ENCODE results near the gene ZNF304. TPM values are rescaled to one million over a fixed set of nuclear protein-coding genes. Genes with fewer than 3 reads are reported as not detected.

Gene ZNF304
- total and polyA plus RNA-seq, 8 donors, result 7.7 to 19.0 (median 16.4) TPM

DNA sequence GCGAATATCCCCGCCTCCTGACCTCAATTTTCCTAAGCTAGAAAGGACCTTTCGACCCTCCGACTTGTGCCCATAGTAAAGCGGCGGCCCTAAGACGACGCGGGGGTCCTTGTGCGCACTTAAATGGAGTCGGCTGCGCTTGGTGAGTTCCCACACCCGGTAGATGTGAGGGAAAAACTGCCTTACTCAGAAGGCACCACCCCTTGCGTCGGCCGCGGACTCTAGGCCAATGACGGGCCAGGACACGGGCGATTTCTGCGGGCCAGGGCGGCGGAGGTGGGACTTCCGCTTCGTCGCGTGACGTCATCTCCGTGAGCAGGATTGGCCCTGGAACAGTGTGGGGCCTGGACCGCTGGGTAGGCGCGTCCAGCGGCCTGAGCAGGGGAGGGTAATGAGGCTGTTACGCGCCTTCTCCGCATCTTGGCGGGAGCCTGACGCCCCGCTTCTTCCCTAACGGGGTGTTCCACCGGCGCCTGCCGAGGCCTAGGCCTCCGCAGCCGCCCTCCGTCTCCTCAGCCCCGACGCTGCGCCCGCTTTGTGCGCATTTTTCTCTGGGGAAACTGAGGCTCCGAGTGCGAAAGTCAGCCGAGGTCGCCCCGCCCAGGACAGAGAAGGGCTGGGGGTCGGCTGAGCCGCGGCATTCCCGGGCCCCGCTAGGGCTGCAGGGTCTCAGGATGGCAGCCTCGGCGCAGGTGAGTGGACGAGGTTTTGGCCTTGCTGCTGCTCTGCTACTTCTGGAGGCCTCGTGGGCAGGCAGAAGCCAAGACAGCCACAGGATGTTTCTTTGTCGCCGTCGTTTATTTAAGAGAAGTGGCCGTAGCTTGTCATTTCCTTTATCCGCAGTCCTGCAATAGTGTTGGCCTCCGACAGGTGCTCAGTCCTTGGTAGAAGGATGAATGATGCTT, 30.6 kb upstream of the ZNF304 start, which contains the start of gene ZNF543:
Gene ZNF543 (plus strand): TSS at position 293 of the 905 bp plus-strand sequence. CDS start 382 bp downstream, at position 675.
- H3K27ac ChIP-seq, result peak within 1 kb of the TSS; percentile 83 to 84
- H3K27me3 ChIP-seq, result peaks cover 9 to 34% of the 10 kb centered on the region in 2 donors
- intact Hi-C loops (cut with DNase I), result no loop called here
- DNase-seq (peak; percentile 96 to 98 (median 97)), ATAC-seq (peak; percentile 100)
- peaks cover 0 to 3% of the 10 kb centered on the region in 2 donors for H3K9me3 ChIP-seq
- TF ChIP-seq, protein P1, sequence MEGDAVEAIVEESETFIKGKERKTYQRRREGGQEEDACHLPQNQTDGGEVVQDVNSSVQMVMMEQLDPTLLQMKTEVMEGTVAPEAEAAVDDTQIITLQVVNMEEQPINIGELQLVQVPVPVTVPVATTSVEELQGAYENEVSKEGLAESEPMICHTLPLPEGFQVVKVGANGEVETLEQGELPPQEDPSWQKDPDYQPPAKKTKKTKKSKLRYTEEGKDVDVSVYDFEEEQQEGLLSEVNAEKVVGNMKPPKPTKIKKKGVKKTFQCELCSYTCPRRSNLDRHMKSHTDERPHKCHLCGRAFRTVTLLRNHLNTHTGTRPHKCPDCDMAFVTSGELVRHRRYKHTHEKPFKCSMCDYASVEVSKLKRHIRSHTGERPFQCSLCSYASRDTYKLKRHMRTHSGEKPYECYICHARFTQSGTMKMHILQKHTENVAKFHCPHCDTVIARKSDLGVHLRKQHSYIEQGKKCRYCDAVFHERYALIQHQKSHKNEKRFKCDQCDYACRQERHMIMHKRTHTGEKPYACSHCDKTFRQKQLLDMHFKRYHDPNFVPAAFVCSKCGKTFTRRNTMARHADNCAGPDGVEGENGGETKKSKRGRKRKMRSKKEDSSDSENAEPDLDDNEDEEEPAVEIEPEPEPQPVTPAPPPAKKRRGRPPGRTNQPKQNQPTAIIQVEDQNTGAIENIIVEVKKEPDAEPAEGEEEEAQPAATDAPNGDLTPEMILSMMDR (IDR thresholded peaks at IDR 0.05), result no peak
- H3K4me3 ChIP-seq, result peak within 1 kb of the TSS; percentile 78 to 94
- H3K36me3 ChIP-seq, result peaks cover 6 to 23% of the 10 kb centered on the region in 2 donors
- H3K4me1 ChIP-seq, result peaks cover 9 to 19% of the 10 kb centered on the region in 2 donors

DNA sequence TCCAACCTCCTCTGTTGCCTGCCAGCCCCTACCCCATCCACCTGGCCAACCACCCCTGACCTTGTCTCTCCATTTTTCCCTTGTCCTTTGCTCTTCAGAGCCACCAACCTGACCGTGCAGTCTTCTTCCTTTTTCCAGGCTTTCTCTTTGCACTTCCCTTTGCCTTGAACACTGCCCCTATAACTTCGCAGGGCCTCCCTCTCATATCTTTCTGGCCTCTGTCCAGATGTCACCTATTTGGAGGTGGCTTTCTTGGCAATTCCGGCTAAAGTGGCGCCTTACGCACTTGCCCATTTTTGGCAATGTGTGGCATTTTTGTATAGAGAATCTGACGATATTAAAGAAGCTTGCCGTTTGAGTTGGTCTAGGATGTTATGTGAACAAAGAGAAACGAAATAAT, 30.0 kb upstream of the ZNF304 start:
- Histone ChIP-seq H3K36me3 (peaks cover 6 to 30% of the 10 kb centered on the region in 2 donors), H3K4me1 (peaks cover 9 to 19% of the 10 kb centered on the region in 2 donors), H3K9me3 (peaks cover 0 to 3% of the 10 kb centered on the region in 2 donors), H3K27ac (peak overlapping the region in 1 of 2 donors; percentile 84), H3K27me3 (peaks cover 9 to 27% of the 10 kb centered on the region in 2 donors), H3K4me3 (peak overlapping the region; percentile 78 to 94)
- intact Hi-C loops (cut with DNase I), result no loop called here
- ATAC-seq, result no peak
- DNase-seq, result no peak
- TF ChIP-seq, protein P1 (IDR thresholded peaks at IDR 0.05), result no peak

DNA sequence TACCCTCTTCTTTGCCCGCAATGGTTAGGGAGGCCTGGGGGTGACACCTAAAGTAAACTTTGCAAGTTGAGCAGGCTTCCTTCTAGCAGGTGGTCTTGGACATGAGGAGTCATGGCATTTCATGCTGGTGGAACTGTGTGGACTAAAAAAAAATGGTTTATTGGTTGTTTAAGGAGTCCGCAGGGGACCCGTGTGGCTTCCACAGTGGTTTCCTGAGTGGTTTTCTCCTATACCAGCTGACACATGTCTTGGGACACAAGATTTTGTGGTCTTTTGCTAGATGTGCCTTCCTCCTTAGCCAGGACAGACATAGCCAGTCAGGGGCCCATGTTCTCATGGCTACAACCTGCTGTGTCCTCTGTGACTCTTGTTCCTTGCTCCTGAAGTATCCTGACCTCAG, 29.3 kb upstream of the ZNF304 start:
- no peak for ATAC-seq
- intact Hi-C loops (cut with DNase I), result no loop called here

DNA sequence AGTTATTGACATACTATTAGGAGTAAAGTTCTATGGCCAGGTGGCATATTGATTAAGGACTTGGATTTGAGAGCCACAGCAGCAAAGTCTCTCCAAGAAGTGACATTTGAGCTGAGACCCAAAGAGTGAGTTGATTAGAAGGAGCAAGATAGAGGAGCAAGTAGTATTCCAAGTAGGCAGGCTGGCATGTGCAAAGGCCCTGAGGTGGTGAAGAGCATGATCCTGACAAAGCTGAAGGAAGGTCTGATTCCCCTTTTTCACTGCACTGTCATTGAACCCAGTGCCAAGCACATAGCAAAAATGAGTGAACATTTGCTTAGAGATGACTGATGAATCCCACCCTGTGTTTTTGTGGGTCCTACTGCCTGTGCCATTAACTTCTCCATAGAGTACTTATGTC, 26.1 kb upstream of the ZNF304 start:
- TF ChIP-seq, protein P1 (IDR thresholded peaks at IDR 0.05), result no peak
- Histone ChIP-seq H3K9me3 (peaks cover 0 to 32% of the 10 kb centered on the region in 2 donors), H3K4me3 (no peak overlapping the region), H3K27ac (no peak overlapping the region), H3K36me3 (peaks cover 10 to 69% of the 10 kb centered on the region in 2 donors), H3K27me3 (no peaks in the 10 kb centered on the region), H3K4me1 (peaks cover 9 to 19% of the 10 kb centered on the region in 2 donors)
- DNase-seq, result no peak
- ATAC-seq, result no peak
- intact Hi-C loops (cut with DNase I), result no loop called here

More for the DNA sequence above, 29.3 kb upstream of the ZNF304 start:
- TF ChIP-seq, protein P1 (IDR thresholded peaks at IDR 0.05), result no peak
- Histone ChIP-seq H3K4me3 (peak overlapping the region; percentile 78 to 94), H3K36me3 (peaks cover 6 to 36% of the 10 kb centered on the region in 2 donors), H3K9me3 (peaks cover 0 to 5% of the 10 kb centered on the region in 2 donors), H3K27me3 (peaks cover 9 to 21% of the 10 kb centered on the region in 2 donors), H3K4me1 (peaks cover 9 to 19% of the 10 kb centered on the region in 2 donors), H3K27ac (no peak overlapping the region)
- no peak for DNase-seq

DNA sequence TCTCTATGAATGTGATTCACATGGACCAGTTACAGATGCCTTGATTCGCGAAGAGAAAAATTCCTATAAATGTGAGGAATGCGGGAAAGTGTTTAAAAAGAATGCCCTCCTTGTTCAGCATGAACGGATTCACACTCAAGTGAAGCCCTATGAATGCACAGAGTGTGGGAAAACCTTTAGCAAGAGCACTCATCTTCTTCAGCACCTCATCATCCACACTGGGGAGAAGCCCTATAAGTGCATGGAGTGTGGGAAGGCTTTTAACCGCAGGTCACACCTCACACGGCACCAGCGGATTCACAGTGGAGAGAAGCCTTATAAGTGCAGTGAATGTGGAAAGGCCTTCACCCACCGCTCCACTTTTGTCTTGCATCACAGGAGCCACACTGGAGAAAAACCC, 23.1 kb upstream of the ZNF304 start:
- intact Hi-C loops (cut with DNase I), result no loop called here
- Histone ChIP-seq H3K9me3 (peaks cover 0 to 43% of the 10 kb centered on the region in 2 donors), H3K36me3 (peaks cover 10 to 85% of the 10 kb centered on the region in 2 donors)

More for the DNA sequence above, 23.1 kb upstream of the ZNF304 start:
- H3K27ac ChIP-seq, result no peak overlapping the region
- no peak overlapping the region for H3K4me3 ChIP-seq
- TF ChIP-seq, protein P1 (IDR thresholded peaks at IDR 0.05), result no peak
- no peaks in the 10 kb centered on the region for H3K27me3 ChIP-seq
- no peak for ATAC-seq
- H3K4me1 ChIP-seq, result no peaks in the 10 kb centered on the region
- no peak for DNase-seq
